ENCODE results near the gene ZCCHC2. TPM values are rescaled to one million over a fixed set of nuclear protein-coding genes. Genes with fewer than 3 reads are reported as not detected.
A peak's percentile ranks its signal among the peaks of the same experiment; 100 is the strongest.

The ZCCHC2 gene
- total and polyA plus RNA-seq, 9 of the 15 experiments (the other 6 are each of a cell fraction or from before 2014, with no cell fraction given) = 1.0 to 9.2 (median 6.0) TPM

- no TSS peak for BruUV-seq (replicated peaks)
- Histone ChIP-seq H3K27me3 (ENCODE audit: control insufficient read depth in 2 of 2, insufficient read depth in 2 of 2, low read length in 2 of 2) (no peaks in the 10 kb centered on the region), H3K4me2 (ENCODE audit: insufficient read depth, low read length) (peak overlapping the region; percentile 48), H3K79me2 (ENCODE audit: control insufficient read depth, insufficient read depth, low read length) (no peaks in the 10 kb centered on the region), H3K4me3 (no peak overlapping the region), H3K4me1 (replicated peaks in 1 of 2; ENCODE audit: control insufficient read depth in 2 of 2, insufficient read depth in 2 of 2, low read length in 2 of 2) (peaks cover 0 to 17% of the 10 kb centered on the region in 2 experiments; a peak in 2 of 5 replicates), H3K9me3 (replicated peaks; ENCODE audit: control insufficient read depth, insufficient read depth, low read depth, low read length) (no peaks in the 10 kb centered on the region; the same call in 1 of the 2 replicates), H4K20me1 (replicated peaks; ENCODE audit: control insufficient read depth, insufficient read depth, low read length) (no peaks in the 10 kb centered on the region), H2AFZ (ENCODE audit: low read depth, low read length) (peak overlapping the region; percentile 64), H3K27ac (ENCODE audit: extremely low read depth, low read depth, low read length) (peak overlapping the region; percentile 73; the same call in 2 of the 3 replicates), H3K36me3 (ENCODE audit: control insufficient read depth, insufficient read depth, low read length) (no peaks in the 10 kb centered on the region), H3K9ac (ENCODE audit: insufficient read depth in 1 of 2, low read depth in 2 of 2, low read length in 2 of 2) (peak overlapping the region in 1 of 2 experiments; percentile 27; a peak in 2 of 4 replicates), H3K9me1 (ENCODE audit: control insufficient read depth, insufficient read depth, low read length) (no peaks in the 10 kb centered on the region)
- DNase-seq (ENCODE audit: extremely low read depth in 1 of 4, low spot score in 3 of 4) = peak; percentile 35 to 81 (median 56)
- in situ Hi-C loops (cut with MboI) = no loop called here
- WGBS (ENCODE audit: insufficient coverage, low coverage, missing lambda C conversion rate) = 0% methylated on average over 8 of the region's 9 CpGs
- POLR2A ChIA-PET = no interaction called here
- ATAC-seq = peak; percentile 92
- intact Hi-C loops (cut with micrococcal nuclease) = no loop called here
- CTCF ChIA-PET (ENCODE audit: low intra/inter-chr PET ratio) = no interaction called here
- peak; percentile 95 for FAIRE-seq
- TF ChIP-seq CBFA2T2 (conservative IDR thresholded peaks at IDR 0.05) (peak; percentile 79), NCOR1 (IDR thresholded peaks at IDR 0.05) (peak; percentile 55), ZEB2 (IDR thresholded peaks at IDR 0.05) (0 out of 2 replicates have a peak, but pooled peaks have one; percentile 12), DPF2 (IDR thresholded peaks at IDR 0.05) (peak; percentile 85), CHD2 (IDR thresholded peaks at IDR 0.05; ENCODE audit: low read depth, low read length) (no peak), HDAC2 (IDR thresholded peaks at IDR 0.05) (no peak), JUN (IDR thresholded peaks at IDR 0.05; ENCODE audit: borderline replicate concordance, low read depth, low read length) (peak; percentile 81; the same call in 1 of the 2 replicates), JUN (CRISPR knock-in tag; IDR thresholded peaks at IDR 0.05; ENCODE audit: borderline replicate concordance) (no peak), FOSL1 (tag; conservative IDR thresholded peaks at IDR 0.05) (peak; percentile 94), KDM1A (IDR thresholded peaks at IDR 0.05) (0 out of 4 replicates have a peak, but pooled peaks of 1 of the 2 experiments have one; percentile 10), NR3C1 (CRISPR knock-in tag; IDR thresholded peaks at IDR 0.05) (no peak)
- TF ChIP-seq, protein P1, sequence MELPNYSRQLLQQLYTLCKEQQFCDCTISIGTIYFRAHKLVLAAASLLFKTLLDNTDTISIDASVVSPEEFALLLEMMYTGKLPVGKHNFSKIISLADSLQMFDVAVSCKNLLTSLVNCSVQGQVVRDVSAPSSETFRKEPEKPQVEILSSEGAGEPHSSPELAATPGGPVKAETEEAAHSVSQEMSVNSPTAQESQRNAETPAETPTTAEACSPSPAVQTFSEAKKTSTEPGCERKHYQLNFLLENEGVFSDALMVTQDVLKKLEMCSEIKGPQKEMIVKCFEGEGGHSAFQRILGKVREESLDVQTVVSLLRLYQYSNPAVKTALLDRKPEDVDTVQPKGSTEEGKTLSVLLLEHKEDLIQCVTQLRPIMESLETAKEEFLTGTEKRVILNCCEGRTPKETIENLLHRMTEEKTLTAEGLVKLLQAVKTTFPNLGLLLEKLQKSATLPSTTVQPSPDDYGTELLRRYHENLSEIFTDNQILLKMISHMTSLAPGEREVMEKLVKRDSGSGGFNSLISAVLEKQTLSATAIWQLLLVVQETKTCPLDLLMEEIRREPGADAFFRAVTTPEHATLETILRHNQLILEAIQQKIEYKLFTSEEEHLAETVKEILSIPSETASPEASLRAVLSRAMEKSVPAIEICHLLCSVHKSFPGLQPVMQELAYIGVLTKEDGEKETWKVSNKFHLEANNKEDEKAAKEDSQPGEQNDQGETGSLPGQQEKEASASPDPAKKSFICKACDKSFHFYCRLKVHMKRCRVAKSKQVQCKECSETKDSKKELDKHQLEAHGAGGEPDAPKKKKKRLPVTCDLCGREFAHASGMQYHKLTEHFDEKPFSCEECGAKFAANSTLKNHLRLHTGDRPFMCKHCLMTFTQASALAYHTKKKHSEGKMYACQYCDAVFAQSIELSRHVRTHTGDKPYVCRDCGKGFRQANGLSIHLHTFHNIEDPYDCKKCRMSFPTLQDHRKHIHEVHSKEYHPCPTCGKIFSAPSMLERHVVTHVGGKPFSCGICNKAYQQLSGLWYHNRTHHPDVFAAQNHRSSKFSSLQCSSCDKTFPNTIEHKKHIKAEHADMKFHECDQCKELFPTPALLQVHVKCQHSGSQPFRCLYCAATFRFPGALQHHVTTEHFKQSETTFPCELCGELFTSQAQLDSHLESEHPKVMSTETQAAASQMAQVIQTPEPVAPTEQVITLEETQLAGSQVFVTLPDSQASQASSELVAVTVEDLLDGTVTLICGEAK (IDR thresholded peaks at IDR 0.05) = no peak
- TF ChIP-seq, protein P1 (CRISPR knock-in tag; IDR thresholded peaks at IDR 0.05) = no peak
- TF ChIP-seq, protein P2, sequence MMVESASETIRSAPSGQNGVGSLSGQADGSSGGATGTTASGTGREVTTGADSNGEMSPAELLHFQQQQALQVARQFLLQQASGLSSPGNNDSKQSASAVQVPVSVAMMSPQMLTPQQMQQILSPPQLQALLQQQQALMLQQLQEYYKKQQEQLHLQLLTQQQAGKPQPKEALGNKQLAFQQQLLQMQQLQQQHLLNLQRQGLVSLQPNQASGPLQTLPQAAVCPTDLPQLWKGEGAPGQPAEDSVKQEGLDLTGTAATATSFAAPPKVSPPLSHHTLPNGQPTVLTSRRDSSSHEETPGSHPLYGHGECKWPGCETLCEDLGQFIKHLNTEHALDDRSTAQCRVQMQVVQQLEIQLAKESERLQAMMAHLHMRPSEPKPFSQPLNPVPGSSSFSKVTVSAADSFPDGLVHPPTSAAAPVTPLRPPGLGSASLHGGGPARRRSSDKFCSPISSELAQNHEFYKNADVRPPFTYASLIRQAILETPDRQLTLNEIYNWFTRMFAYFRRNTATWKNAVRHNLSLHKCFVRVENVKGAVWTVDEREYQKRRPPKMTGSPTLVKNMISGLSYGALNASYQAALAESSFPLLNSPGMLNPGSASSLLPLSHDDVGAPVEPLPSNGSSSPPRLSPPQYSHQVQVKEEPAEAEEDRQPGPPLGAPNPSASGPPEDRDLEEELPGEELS (CRISPR knock-in tag; IDR thresholded peaks at IDR 0.05; ENCODE audit: borderline replicate concordance) = 0 out of 2 replicates have a peak, but pooled peaks have one; percentile 54
These were observed 37.1 kb upstream of the ZCCHC2 start for GRCh38 chr18:62485684-62486083.

Measured in K562 (cell line).